C4-2B (cell line): ENCODE results near the gene DENND1A.

Experiments
- H3K27ac ChIP-seq: fragments of 450-650 bp; 2 replicates; pipeline ENCODE4 v1.5.1; 2017
- CTCF ChIP-seq: fragments of 450-650 bp; conservative IDR thresholded peaks from 2 replicates; pipeline ENCODE4 v1.5.1; 2017; ENCODE audit warnings: mild to moderate bottlenecking
- ZFX ChIP-seq: fragments of 450-650 bp; IDR thresholded peaks from 2 replicates; pipeline ENCODE4 v1.6.1; 2017

The DENND1A gene

GRCh38 chr9:123967323-123967722, 37.4 kb upstream of the DENND1A start:
- no peak for TF ChIP-seq ZFX
- no peak for TF ChIP-seq CTCF
- H3K27ac ChIP-seq, result no peak overlapping the region

- TF ChIP-seq CTCF (no peak), ZFX (no peak)
- H3K27ac ChIP-seq, result no peak overlapping the region
Measured at GRCh38 chr9:123965801-123966686, 36.1 kb upstream of the DENND1A start.

GRCh38 chr9:123964761-123965160, 34.8 kb upstream of the DENND1A start:
- H3K27ac ChIP-seq, result no peak overlapping the region
- TF ChIP-seq CTCF, result no peak
- no peak for TF ChIP-seq ZFX

- TF ChIP-seq CTCF (no peak), ZFX (no peak)
- H3K27ac ChIP-seq, result no peak overlapping the region
Measured at GRCh38 chr9:123960965-123961364, 31.0 kb upstream of the DENND1A start.

- H3K27ac ChIP-seq, result no peak overlapping the region
- no peak for TF ChIP-seq ZFX
- TF ChIP-seq CTCF, result peak; percentile 41
Measured at GRCh38 chr9:123960366-123960765, 30.4 kb upstream of the DENND1A start.

GRCh38 chr9:123959787-123960186, 29.9 kb upstream of the DENND1A start:
- no peak overlapping the region for H3K27ac ChIP-seq
- no peak for TF ChIP-seq ZFX
- no peak for TF ChIP-seq CTCF

GRCh38 chr9:123957731-123958130, 27.8 kb upstream of the DENND1A start:
- no peak overlapping the region for H3K27ac ChIP-seq
- TF ChIP-seq CTCF, result no peak
- no peak for TF ChIP-seq ZFX
